ENCODE measurements around the gene GUCA2A.

DNA sequence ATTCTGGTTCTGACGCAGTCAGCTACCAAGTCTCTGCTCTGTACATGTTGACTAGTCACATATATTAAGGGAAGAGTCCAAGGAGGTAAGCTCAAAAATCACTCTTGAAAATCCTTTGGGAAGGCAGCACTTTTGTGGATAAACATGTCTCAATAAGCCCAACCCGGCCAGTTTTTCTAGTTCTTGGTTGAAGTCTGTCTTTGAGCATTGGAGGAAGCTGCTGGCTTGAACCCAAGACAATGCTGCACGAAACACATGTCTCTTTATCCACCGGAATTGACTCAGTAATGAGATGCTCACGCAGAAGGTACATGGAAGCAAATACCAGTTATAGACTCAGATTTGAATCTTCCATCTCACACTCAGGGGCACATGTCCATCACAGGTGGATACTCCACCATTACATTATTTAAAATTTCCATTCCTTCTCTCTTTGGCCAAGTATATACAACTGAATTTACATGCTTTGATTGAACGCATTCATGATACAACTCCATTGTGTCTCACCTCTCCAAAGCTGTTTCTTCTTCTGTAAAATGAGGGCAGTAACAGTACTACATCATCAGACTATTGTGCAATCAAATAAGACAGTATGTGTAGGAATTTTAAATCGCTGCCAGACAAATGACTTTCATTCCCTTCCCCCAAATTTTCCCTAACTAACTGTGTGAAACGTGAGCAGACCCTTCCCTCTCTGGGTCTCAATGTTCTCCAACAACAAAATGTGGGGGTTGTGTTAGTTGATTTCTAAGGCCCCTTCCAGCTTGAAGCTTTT lies 9.6 kb upstream of the GUCA2A start:
- TF ChIP-seq, protein P1, sequence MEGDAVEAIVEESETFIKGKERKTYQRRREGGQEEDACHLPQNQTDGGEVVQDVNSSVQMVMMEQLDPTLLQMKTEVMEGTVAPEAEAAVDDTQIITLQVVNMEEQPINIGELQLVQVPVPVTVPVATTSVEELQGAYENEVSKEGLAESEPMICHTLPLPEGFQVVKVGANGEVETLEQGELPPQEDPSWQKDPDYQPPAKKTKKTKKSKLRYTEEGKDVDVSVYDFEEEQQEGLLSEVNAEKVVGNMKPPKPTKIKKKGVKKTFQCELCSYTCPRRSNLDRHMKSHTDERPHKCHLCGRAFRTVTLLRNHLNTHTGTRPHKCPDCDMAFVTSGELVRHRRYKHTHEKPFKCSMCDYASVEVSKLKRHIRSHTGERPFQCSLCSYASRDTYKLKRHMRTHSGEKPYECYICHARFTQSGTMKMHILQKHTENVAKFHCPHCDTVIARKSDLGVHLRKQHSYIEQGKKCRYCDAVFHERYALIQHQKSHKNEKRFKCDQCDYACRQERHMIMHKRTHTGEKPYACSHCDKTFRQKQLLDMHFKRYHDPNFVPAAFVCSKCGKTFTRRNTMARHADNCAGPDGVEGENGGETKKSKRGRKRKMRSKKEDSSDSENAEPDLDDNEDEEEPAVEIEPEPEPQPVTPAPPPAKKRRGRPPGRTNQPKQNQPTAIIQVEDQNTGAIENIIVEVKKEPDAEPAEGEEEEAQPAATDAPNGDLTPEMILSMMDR (conservative IDR thresholded peaks at IDR 0.05 in 1 of 2, IDR thresholded peaks at IDR 0.05 in 1 of 2; ENCODE audit: extremely low read depth in 1 of 2, insufficient read depth in 1 of 2, low read depth in 1 of 2, low read length in 2 of 2) = no peak
- no peak for TF ChIP-seq EZH2 (IDR thresholded peaks at IDR 0.05; ENCODE audit: borderline replicate concordance, low read length)
